Measurements from ENCODE around the gene PCCA.

PCCA gene

DNA sequence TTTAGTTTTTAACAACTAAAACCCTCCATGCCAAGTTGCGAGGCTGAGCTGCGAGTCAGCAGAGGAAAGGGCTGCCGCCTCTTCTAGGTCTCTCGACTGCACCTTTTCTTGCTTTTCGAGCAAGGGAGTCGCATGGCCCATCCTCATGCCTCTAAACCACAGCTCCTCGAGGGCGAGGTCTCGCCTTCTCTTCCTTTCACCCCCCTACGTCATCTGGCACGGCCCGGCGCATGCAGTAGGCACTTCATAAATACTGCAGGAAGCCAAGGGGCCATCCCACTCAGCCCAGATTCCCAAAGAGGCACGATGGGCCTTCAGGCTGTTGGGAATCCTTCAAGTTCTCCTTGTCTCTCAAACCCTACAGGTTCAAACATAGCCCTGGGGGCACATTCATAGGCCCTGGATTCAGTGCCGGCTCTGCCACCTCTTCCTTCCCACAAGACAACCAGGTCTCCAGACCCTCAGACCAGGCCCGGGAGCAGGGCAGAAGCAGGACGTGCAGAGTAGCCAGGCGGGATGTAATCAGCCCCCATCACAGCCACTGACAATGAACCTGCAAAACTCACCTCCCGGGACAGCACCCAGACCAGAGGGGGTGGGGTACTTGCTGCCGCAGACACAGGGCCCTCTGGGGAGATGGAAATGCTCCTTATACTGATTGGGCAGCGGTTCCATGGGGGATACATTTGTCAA, 458.0 kb downstream of the PCCA start:
- DNase-seq (ENCODE audit: extremely low spot score), result no peak
- CTCF ChIA-PET, result no interaction called here
- TF ChIP-seq, protein P1, sequence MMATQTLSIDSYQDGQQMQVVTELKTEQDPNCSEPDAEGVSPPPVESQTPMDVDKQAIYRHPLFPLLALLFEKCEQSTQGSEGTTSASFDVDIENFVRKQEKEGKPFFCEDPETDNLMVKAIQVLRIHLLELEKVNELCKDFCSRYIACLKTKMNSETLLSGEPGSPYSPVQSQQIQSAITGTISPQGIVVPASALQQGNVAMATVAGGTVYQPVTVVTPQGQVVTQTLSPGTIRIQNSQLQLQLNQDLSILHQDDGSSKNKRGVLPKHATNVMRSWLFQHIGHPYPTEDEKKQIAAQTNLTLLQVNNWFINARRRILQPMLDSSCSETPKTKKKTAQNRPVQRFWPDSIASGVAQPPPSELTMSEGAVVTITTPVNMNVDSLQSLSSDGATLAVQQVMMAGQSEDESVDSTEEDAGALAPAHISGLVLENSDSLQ (IDR thresholded peaks at IDR 0.05), result no peak
- TF ChIP-seq FOXK2 (IDR thresholded peaks at IDR 0.05) (no peak), ELF4 (IDR thresholded peaks at IDR 0.05) (no peak), ZNF384 (IDR thresholded peaks at IDR 0.05) (no peak), CTBP1 (IDR thresholded peaks at IDR 0.05; ENCODE audit: borderline replicate concordance) (no peak)
- POLR2A ChIA-PET, result no interaction called here

DNA sequence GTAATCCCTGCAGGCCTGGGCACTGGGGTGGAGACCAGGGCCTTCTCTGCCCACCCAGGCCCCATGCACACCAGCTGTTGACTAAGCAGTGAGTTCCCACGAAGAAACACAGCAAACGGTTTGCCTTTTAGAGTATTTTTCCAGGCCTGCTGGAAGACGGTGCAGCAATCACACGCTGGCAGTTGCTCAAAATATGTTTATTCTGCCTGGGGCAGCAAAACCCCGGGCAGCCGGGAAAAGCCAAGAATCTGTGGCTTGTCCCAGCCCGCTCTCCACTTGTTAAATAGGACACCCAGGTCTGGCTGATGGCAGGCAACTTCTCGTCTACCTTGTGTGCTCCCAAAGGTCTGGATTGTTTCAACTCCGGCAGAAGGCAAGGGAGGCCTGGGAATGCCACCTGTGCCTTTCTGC, 458.9 kb downstream of the PCCA start:
- ChIA-PET CTCF (interaction anchor here (0.6 kb wide), 1 partner anchor 10 kb away, joined by 5 read pairs; no protein-coding TSS in a partner anchor), POLR2A (no interaction called here)
- TF ChIP-seq SUZ12 (IDR thresholded peaks at IDR 0.05) (no peak), FOXK2 (IDR thresholded peaks at IDR 0.05) (no peak), ARNT (IDR thresholded peaks at IDR 0.05) (no peak), ELF4 (IDR thresholded peaks at IDR 0.05) (no peak), SP1 (IDR thresholded peaks at IDR 0.05) (no peak), L3MBTL2 (conservative IDR thresholded peaks at IDR 0.05) (no peak), FOXM1 (IDR thresholded peaks at IDR 0.05; ENCODE audit: borderline replicate concordance) (no peak), TARDBP (IDR thresholded peaks at IDR 0.05) (no peak), NFRKB (IDR thresholded peaks at IDR 0.05) (no peak), LEF1 (IDR thresholded peaks at IDR 0.05; ENCODE audit: borderline replicate concordance) (no peak), CTBP1 (IDR thresholded peaks at IDR 0.05; ENCODE audit: borderline replicate concordance) (no peak), HDGF (IDR thresholded peaks at IDR 0.05; ENCODE audit: borderline replicate concordance) (no peak), FOXA1 (IDR thresholded peaks at IDR 0.05) (no peak), BHLHE40 (IDR thresholded peaks at IDR 0.05; ENCODE audit: borderline replicate concordance) (no peak), ZNF384 (IDR thresholded peaks at IDR 0.05) (no peak)
- TF ChIP-seq, protein P1 (IDR thresholded peaks at IDR 0.05), result no peak
- DNase-seq (ENCODE audit: extremely low spot score), result no peak

DNA sequence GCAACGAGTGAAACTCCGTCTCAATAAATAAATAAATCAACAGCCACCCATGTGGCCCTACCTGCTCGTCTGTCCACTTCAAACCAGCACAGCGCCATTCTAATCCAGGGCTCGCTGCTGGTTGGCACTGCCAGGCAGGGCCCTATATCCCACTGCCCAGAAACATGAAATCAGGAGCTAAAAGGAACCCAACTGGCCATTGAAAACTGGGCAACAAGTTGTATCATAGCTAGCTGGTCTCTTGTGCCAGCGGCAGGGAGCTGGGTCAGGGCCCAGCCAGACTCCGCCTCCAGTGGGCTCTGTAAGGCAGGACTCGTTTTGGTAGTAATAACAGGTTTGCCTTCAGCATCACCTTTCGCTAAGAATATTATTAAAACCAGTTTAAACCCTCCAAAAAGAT, 460.4 kb downstream of the PCCA start:
- ChIA-PET CTCF (no interaction called here), POLR2A (no interaction called here)

DNA sequence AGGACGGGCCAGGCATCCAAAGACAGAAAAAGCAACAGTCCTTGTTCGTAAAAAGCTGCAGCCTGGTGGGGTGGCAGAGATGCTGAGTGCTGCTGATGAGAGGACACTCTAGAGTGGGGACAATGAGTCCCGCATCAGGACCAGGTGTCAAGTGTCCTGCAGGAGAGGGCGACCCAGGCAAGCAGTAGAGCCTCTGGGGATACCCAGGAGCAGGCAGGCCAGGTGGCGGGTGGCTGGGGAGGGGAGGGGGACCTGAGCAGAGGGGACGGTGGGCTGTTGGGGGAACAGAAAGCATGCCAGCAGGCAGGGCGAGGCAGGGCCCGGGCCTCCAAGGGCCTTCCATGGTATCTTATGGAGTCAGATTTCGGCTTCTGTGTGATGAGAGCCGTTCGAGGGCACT, 463.9 kb downstream of the PCCA start:
- TF ChIP-seq TARDBP (IDR thresholded peaks at IDR 0.05) (no peak), FOXA1 (IDR thresholded peaks at IDR 0.05) (no peak), HDGF (IDR thresholded peaks at IDR 0.05; ENCODE audit: borderline replicate concordance) (no peak), ARNT (IDR thresholded peaks at IDR 0.05) (no peak), BHLHE40 (IDR thresholded peaks at IDR 0.05; ENCODE audit: borderline replicate concordance) (no peak), ZNF384 (IDR thresholded peaks at IDR 0.05) (no peak), FOXM1 (IDR thresholded peaks at IDR 0.05; ENCODE audit: borderline replicate concordance) (no peak), SUZ12 (IDR thresholded peaks at IDR 0.05) (no peak), FOXK2 (IDR thresholded peaks at IDR 0.05) (no peak), LEF1 (IDR thresholded peaks at IDR 0.05; ENCODE audit: borderline replicate concordance) (no peak), NFRKB (IDR thresholded peaks at IDR 0.05) (no peak), SP1 (IDR thresholded peaks at IDR 0.05) (no peak)
- TF ChIP-seq, protein P1 (IDR thresholded peaks at IDR 0.05), result no peak
- CTCF ChIA-PET, result no interaction called here
- DNase-seq (ENCODE audit: extremely low spot score), result no peak
- POLR2A ChIA-PET, result no interaction called here

More for the DNA sequence above, 460.4 kb downstream of the PCCA start:
- TF ChIP-seq TARDBP (IDR thresholded peaks at IDR 0.05) (no peak), ZNF384 (IDR thresholded peaks at IDR 0.05) (no peak), SUZ12 (IDR thresholded peaks at IDR 0.05) (no peak), FOXM1 (IDR thresholded peaks at IDR 0.05; ENCODE audit: borderline replicate concordance) (no peak), L3MBTL2 (conservative IDR thresholded peaks at IDR 0.05) (no peak), LEF1 (IDR thresholded peaks at IDR 0.05; ENCODE audit: borderline replicate concordance) (no peak), FOXK2 (IDR thresholded peaks at IDR 0.05) (no peak), CTBP1 (IDR thresholded peaks at IDR 0.05; ENCODE audit: borderline replicate concordance) (no peak)
- no peak for DNase-seq (ENCODE audit: extremely low spot score)

DNA sequence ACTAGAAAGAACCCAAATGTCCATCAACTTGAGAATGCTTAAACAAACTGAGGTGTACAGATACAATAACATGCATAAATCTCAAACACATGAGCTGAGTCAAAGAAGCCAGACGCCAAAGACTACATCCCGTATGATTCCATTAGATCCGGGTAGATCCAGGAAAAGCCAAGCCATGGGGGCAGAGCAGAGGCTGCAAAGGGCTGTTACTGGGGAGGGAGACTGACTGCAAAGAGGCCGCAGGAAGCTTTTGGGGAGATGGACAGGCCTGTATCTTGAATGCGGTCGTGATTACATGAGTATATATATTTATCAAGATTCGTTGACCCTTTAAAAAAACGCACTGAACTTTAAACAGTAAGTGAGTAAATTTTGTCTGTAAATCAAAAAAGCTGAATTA, 471.0 kb downstream of the PCCA start:
- DNase-seq (ENCODE audit: extremely low spot score), result no peak
- ChIA-PET CTCF (interaction anchor here (3.4 kb wide), 1 partner anchor 13 kb away, joined by 13 read pairs; no protein-coding TSS in a partner anchor), POLR2A (no interaction called here)
- TF ChIP-seq, protein P1 (IDR thresholded peaks at IDR 0.05), result no peak
- TF ChIP-seq BHLHE40 (IDR thresholded peaks at IDR 0.05; ENCODE audit: borderline replicate concordance) (no peak), SP1 (IDR thresholded peaks at IDR 0.05) (no peak)

DNA sequence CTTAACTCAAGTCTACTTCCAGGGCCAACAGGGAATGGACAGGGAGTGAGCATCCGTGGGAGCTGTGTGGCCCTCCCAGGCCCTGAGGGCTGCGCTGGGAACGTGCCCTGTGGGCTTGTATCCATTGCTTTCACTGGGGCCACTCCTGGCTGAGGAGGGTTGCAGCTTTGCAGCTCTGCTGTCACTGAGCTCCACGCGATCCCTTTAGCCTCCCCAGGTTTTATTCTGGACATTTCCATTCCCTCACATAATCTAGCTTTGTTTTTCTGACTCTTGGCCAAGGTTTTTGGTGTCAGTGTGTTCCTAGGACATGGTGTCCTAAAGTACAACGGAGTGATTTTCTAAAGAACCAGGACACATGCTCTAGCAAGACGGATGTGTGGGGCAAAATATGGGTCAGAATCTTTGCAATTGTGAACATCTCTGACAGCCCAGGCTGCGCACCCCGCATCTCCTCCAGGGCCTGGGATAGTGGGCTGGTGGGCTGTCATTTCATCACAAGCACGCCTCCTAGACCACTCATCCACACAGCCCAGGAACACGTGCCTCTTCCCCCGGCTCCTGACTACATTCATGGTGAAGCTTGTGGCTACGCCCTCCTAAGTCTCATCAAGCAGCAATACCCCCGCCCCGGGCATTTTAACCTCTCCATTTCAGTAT, 471.7 kb downstream of the PCCA start:
- ChIA-PET POLR2A (no interaction called here), CTCF (interaction anchor here (3.4 kb wide), 1 partner anchor 12 kb away, joined by 13 read pairs; no protein-coding TSS in a partner anchor)
- DNase-seq (ENCODE audit: extremely low spot score), result no peak
- no peak for TF ChIP-seq ELF4 (IDR thresholded peaks at IDR 0.05)
- TF ChIP-seq L3MBTL2 (conservative IDR thresholded peaks at IDR 0.05), result no peak
- TF ChIP-seq LEF1 (IDR thresholded peaks at IDR 0.05; ENCODE audit: borderline replicate concordance), result no peak
- TF ChIP-seq CTBP1 (IDR thresholded peaks at IDR 0.05; ENCODE audit: borderline replicate concordance), result no peak
